ENCODE measurements around the gene PJA2. TPM values are rescaled to one million over a fixed set of nuclear protein-coding genes. Genes with fewer than 3 reads are reported as not detected.
"Not testable (repeated sequence)": the region's sequence is repeated elsewhere in the genome, so short reads cannot be mapped to it uniquely, and the experiment has no call there.

Gene PJA2
- total RNA-seq, 1 donor from 2014 or later, result 79.0 TPM

DNA sequence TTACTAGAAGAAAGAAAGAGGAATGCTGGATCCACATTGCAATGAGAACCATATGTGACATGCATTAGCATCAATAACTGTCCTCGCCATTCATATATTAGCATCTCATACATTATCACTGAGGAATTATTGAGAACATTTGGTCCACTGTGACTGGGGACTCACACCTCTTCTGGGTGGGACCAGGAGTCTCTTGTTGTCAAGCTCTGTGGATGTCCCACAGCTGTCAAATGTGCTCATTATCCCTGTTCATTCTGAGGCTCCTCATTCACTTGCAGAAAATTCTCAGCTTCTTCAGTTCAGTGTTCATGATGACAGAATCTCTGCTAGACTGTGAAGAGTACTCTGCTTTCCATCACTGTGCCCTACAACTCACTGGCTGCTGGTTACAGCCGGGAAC, 109.4 kb downstream of the PJA2 start:
- no peak for DNase-seq

DNA sequence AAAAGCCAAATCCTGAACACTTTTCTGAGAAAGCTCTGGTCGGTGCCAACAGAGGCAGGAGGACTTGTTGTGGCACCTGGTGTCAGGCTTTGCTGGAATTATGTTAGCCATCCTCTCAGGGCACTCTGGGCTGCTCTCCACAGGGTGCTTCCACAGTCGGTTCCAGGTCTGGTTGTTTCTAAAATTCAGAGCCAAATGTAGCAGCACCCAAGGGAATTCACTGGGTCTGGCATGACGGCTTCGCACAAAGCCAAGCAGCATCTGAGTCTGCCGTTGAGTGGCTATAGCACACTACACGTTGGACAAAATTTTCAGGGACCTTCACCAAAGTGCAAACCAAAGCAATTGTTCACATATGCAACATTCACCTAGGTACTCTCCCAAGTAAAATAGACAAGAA, 110.2 kb downstream of the PJA2 start:
- no peak for DNase-seq

DNA sequence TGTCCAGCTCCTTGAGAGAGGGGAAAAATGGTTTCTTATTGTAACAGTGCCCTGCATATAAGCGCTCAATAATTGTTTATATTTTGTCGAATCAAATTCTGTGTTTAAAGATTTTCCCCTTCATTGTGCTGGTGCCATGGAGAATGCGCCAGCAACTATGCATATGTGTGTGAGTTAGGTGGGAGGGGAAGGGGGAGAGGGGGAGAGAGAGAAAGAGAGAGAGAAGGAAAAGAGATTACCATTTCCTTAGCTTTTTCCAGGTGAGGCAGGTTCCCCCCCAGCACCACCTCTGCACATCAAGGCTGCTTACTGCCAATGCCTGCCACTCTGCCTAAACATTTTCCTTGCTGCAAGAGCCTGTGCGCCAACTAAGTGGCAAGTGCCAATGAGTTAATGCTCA, 111.0 kb downstream of the PJA2 start:
- DNase-seq, result no peak

DNA sequence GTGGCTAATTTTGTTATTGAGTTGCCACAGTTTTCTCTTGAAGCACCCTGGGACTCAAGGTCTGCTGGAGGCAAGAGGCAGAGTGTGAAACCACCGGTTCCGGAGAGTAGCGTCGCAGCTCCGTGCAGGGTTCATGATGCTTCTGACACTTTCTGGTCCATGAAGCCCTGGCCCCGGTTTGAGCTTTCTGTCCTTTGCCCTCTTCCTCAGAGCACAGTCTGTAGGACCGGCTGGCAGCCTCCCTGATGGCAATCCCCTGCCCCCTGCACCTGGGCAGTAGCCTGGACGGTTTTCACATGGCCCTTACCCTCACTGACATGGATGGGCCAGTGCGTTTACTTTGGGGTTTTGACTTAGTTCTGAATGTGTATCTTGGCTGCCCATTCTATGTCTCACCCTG, 111.9 kb downstream of the PJA2 start:
- no peak for DNase-seq

DNA sequence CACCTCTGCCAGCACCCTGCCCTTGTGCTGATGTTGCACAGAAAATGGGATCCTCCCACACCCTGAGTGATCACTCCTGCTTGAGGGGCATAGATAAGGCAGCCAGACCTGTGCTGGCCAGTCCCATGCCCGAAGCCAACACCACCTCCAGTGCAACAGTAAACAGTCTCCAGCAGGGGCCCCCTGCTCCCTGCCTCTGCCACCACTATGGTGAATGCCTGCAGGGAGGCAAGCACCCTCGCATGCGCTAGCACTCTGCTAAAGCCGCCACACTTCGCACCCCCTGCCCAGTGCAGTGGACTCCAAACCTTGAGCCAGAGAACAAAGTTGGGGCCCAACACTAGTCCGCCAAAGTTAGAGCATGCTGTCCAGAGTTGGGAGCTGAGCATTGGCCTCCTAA, 118.7 kb downstream of the PJA2 start:
- no peak for DNase-seq

DNA sequence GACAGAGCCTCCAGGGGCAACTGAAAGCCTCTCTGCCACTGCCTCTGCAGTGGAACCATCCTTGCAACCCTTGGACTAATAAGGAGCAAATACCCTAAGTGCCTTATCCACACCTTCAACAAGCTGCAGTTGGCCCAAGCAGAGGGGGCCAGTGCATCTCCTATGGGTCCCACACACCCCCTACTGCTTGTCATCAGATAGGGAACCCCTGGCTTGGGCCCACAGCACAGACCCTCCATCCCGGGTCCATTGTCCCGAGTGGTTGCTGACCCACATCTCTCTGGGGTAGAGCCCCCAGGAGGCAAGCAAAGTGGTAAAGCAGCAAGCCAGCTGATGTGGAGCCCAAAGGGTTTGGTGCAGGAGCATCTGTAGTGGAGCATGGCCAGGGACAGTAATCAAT, 119.5 kb downstream of the PJA2 start:
- DNase-seq, result no peak

DNA sequence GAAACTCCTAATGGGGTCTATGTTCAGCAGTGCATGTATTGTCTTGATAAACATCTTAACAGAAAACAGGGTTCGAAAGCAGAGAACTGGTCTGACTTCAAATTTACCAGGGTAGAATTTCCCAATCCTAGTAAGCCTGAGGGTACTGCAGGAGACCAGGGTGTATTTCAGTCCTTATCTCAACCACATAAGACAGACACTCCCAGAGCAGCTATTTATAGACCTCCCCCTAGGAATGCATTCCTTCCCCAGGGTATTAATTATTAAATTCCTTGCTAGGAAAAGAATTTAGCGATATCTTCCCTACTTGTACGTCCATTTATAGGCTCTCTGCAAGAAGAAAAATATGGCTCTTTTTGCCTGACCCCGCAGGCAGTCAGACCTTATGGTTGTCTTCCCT, 123.1 kb downstream of the PJA2 start:
- not testable (repeated sequence) for DNase-seq
